ENCODE data around the gene BCL2L13. TPM values are rescaled to one million over a fixed set of nuclear protein-coding genes. Genes with fewer than 3 reads are reported as not detected.
A peak's percentile ranks its signal among the peaks of the same experiment; 100 is the strongest.

The BCL2L13 gene
- total and polyA plus RNA-seq, 7 donors, result 67.0 to 201 (median 128) TPM

- peak in 1 of 2 donors; percentile 36 for DNase-seq
- Histone ChIP-seq H3K9me3 (no peaks in the 10 kb centered on the region), H3K4me1 (peaks cover 9% of the 10 kb centered on the region), H3K4me3 (no peak overlapping the region), H3K27ac (no peak overlapping the region), H3K36me3 (ENCODE audit: insufficient read depth in 1 of 2, low read depth in 1 of 2) (no peaks in the 10 kb centered on the region), H3K27me3 (ENCODE audit: insufficient read depth in 3 of 3, low read length in 2 of 3) (no peaks in the 10 kb centered on the region)
- intact Hi-C loops (cut with DNase I), result no loop called here
- 84 to 86% (median 85%) methylated on average over 10 of the region's 10 CpGs for WGBS, 3 donors
- no peak for TF ChIP-seq CTCF (IDR thresholded peaks at IDR 0.05)
- ATAC-seq, result no peak
Observed at GRCh38 chr22:17775781-17776465, 137.4 kb downstream of the BCL2L13 start.

DNA sequence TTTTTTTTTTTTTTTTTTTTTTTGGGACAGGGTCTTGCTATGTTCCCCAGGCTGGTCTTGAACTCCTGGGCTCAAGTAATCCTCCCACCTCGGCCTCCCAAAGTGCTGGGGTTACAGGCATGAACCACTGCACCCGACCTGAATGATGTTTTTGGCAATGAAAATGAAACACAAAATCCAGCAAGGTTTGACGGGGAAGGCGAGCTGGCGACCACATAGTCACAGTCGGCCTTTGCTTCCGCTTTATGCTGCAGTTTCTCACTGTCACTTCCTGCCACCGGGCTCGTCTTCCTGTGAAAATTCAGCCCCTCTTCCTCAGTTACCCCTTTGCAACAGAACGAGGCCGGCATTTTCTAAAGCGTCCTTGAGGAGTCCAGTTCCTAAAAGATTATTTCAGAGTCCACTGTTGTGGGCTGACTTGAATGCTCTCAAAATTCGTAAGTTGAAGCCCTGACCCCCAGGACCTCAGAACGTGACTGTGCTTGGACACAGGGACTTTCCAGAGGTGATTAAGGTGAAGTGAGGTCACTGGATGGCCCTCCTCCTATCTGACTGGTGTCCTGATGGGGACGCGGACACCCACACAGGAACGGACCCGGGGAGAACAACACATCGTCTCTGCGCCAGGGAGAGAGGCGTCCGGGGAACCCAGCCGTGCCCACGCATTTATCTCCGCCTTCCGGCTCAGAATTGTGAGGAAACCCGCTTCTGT is 138.6 kb downstream of the BCL2L13 start:
- Histone ChIP-seq H3K36me3 (ENCODE audit: insufficient read depth in 1 of 2, low read depth in 1 of 2) (no peaks in the 10 kb centered on the region), H3K27ac (peak overlapping the region; percentile 41), H3K27me3 (ENCODE audit: insufficient read depth in 3 of 3, low read length in 2 of 3) (no peaks in the 10 kb centered on the region), H3K4me1 (peaks cover 20% of the 10 kb centered on the region), H3K4me3 (peak overlapping the region; percentile 46), H3K9me3 (no peaks in the 10 kb centered on the region)
- DNase-seq (peak in 1 of 2 donors; percentile 66), ATAC-seq (no peak)
- TF ChIP-seq CTCF (IDR thresholded peaks at IDR 0.05), result no peak
- intact Hi-C loops (cut with DNase I), result no loop called here
- 58 to 66% (median 58%) methylated on average over 26 to 27 of the region's 27 CpGs for WGBS, 3 donors

GRCh38 chr22:17777717-17778044 is 139.1 kb downstream of the BCL2L13 start:
- peak overlapping the region; percentile 46 for H3K4me3 ChIP-seq
- WGBS, 3 donors, result 61 to 74% (median 62%) methylated on average over 6 of the region's 6 CpGs
- no peaks in the 10 kb centered on the region for H3K9me3 ChIP-seq
- no peak for ATAC-seq
- peaks cover 20% of the 10 kb centered on the region for H3K4me1 ChIP-seq
- no peaks in the 10 kb centered on the region for H3K27me3 ChIP-seq (ENCODE audit: insufficient read depth in 3 of 3, low read length in 2 of 3)
- no peak for TF ChIP-seq CTCF (IDR thresholded peaks at IDR 0.05)
- intact Hi-C loops (cut with DNase I), result no loop called here
- no peaks in the 10 kb centered on the region for H3K36me3 ChIP-seq (ENCODE audit: insufficient read depth in 1 of 2, low read depth in 1 of 2)
- H3K27ac ChIP-seq, result no peak overlapping the region
- DNase-seq, result no peak

DNA sequence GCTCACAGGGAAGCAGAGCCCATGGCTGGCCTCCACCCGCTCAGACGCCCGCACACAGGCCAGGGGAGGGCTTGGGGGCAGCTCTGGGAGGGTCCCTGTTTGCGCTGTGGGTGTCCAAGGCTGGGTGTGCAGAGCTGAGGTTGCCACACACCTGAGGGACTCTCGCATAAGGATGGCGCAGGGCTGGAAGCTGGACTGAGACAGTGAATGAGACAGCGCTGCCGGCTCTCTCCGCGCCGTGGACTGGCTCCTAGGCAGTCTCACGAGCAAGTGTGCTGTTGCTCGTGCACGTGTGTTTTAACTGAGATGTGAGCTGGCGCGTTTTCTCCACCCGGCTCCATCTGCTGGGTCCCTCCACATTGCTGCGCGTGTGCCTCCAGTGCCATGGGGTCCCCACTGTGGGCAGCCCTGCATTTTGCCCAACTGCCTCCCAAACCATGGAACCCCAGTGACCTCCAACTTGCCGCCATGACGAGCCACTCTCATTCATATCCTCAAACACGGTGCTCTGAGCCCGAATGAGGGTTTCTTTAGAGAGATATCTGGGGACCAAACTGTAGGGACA is 139.9 kb downstream of the BCL2L13 start:
- no peaks in the 10 kb centered on the region for H3K27me3 ChIP-seq (ENCODE audit: insufficient read depth in 3 of 3, low read length in 2 of 3)
- intact Hi-C loops (cut with DNase I), result no loop called here

More for the DNA sequence above, 139.9 kb downstream of the BCL2L13 start:
- H3K9me3 ChIP-seq, result no peaks in the 10 kb centered on the region
- no peak overlapping the region for H3K4me3 ChIP-seq
- no peak for TF ChIP-seq CTCF (IDR thresholded peaks at IDR 0.05)
- WGBS, 3 donors, result 93 to 96% (median 95%) methylated on average over 23 of the region's 23 CpGs
- ATAC-seq (no peak), DNase-seq (peak in 1 of 2 donors; percentile 45)
- no peak overlapping the region for H3K27ac ChIP-seq
- no peaks in the 10 kb centered on the region for H3K36me3 ChIP-seq (ENCODE audit: insufficient read depth in 1 of 2, low read depth in 1 of 2)
- H3K4me1 ChIP-seq, result peaks cover 13% of the 10 kb centered on the region
